Caco-2 (cell line): ENCODE data around the gene TTC33. TPM values are rescaled to one million over a fixed set of nuclear protein-coding genes. Genes with fewer than 3 reads are reported as not detected.

Experiments used
- BruUV-seq: library from RNA; stranded (reverse); fragments of 400-500 nt; replicated peaks from 2 replicates; lab custom pipeline; 2021; lab: Mats Ljungman, UMichigan
- CTCF ChIA-PET: fragments of 300-600 bp; sonication (Branson Sonifier 250); formaldehyde crosslinking; loops from one replicate; lab custom pipeline; 2022; ENCODE audit warnings: antibody characterized with exemption; lab: Charles Lee
- POLR2A ChIA-PET: fragments of 300-600 bp; sonication (Branson Sonifier 250); formaldehyde crosslinking; loops from one replicate; lab custom pipeline; 2022; ENCODE audit warnings: antibody characterized with exemption; lab: Charles Lee
- DNase-seq, 2 experiments: peaks; one replicate each; pipeline versions ENCODE4 v3.0.0 to v3.0.0-alpha.2; 2020 to 2022
- H3K27me3 ChIP-seq: replicated peaks from 2 replicates; pipeline ENCODE4 v1.6.0; 2011; ENCODE audit warnings: low read length; ENCODE audit not compliant: control insufficient read depth, insufficient read depth
- H3K36me3 ChIP-seq: 2 replicates; pipeline ENCODE4 v1.5.1; 2011; ENCODE audit warnings: low read length; ENCODE audit not compliant: control insufficient read depth, insufficient read depth
- H3K4me1 ChIP-seq: fragments of 250-450 bp; sonication (Bioruptor Pico); 2 replicates; pipeline ENCODE4 v1.5.1; 2020; ENCODE audit warnings: mild to moderate bottlenecking
- H3K4me3 ChIP-seq: 2 replicates; pipeline ENCODE4 v1.5.1; 2011; ENCODE audit warnings: low read depth, mild to moderate bottlenecking, control low read depth, low read length
- H3K9me3 ChIP-seq: fragments of 250-450 bp; sonication (Bioruptor Pico); 2 replicates; pipeline ENCODE4 v1.5.1; 2020; ENCODE audit warnings: mild to moderate bottlenecking, moderate library complexity
- H3K27ac Mint-ChIP-seq: one replicate; pipeline ENCODE4 v1.8.0; 2022; ENCODE audit warnings: mixed read lengths; ENCODE audit not compliant: unreplicated experiment
- H3K27me3 Mint-ChIP-seq: one replicate; pipeline ENCODE4 v1.8.0; 2022; ENCODE audit warnings: mixed read lengths; ENCODE audit not compliant: insufficient read depth, unreplicated experiment
- H3K36me3 Mint-ChIP-seq: one replicate; pipeline ENCODE4 v1.8.0; 2022; ENCODE audit warnings: mild to moderate bottlenecking, mixed read lengths; ENCODE audit not compliant: insufficient read depth, unreplicated experiment
- H3K4me1 Mint-ChIP-seq: one replicate; pipeline ENCODE4 v1.8.0; 2022; ENCODE audit warnings: low read depth, mixed read lengths; ENCODE audit not compliant: unreplicated experiment
- H3K4me3 Mint-ChIP-seq: one replicate; pipeline ENCODE4 v1.8.0; 2022; ENCODE audit warnings: mild to moderate bottlenecking, moderate library complexity, mixed read lengths; ENCODE audit not compliant: unreplicated experiment
- H3K9me3 Mint-ChIP-seq: one replicate; pipeline ENCODE4 v1.8.0; 2022; ENCODE audit warnings: mixed read lengths; ENCODE audit not compliant: unreplicated experiment
- CTCF ChIP-seq, 2 experiments: fragments of 200-600 bp in 1 of 2; IDR thresholded peaks; 1 replicate in 1 of 2; 2 replicates in 1 of 2; pipeline versions ENCODE4 v1.5.1 to v1.8.0; 2011 to 2022; ENCODE audit warnings: antibody characterized with exemption in 1 of 2, control low read depth in 1 of 2, inconsistent platforms in 1 of 2, low read depth in 1 of 2, low read length in 1 of 2, mild to moderate bottlenecking in 1 of 2, moderate library complexity in 1 of 2; ENCODE audit not compliant: insufficient read depth in 1 of 2, severe bottlenecking in 1 of 2, unreplicated experiment in 1 of 2
- intact Hi-C: fragments of 100-400 bp; cut with micrococcal nuclease; formaldehyde crosslinking; loops from one replicate; pipeline ENCODE4 v1.10.0; 2022; ENCODE audit not compliant: unreplicated experiment
- total RNA-seq: library from RNA; stranded (reverse); gene quantifications from 2 replicates; pipeline ENCODE4 v1.2.3, GENCODE V29; 2022

The TTC33 gene
- total RNA-seq, 1 experiment from 2014 or later = 8.6 TPM

- H3K27me3 Mint-ChIP-seq = no peaks in the 10 kb centered on the region
- BruUV-seq = no TSS peak
- H3K27ac Mint-ChIP-seq = no peak overlapping the region
- Histone ChIP-seq H3K27me3 (no peaks in the 10 kb centered on the region), H3K4me1 (0 out of 2 replicates have a peak, but pooled peaks cover 7% of the 10 kb centered on the region), H3K36me3 (no peaks in the 10 kb centered on the region), H3K9me3 (no peaks in the 10 kb centered on the region), H3K4me3 (no peak overlapping the region)
- H3K4me3 Mint-ChIP-seq = no peak overlapping the region
- ChIA-PET POLR2A (no interaction called here), CTCF (no interaction called here)
- intact Hi-C loops = no loop called here
- no peaks in the 10 kb centered on the region for H3K36me3 Mint-ChIP-seq
- peaks cover 8% of the 10 kb centered on the region for H3K4me1 Mint-ChIP-seq
- no peak for TF ChIP-seq CTCF (IDR thresholded peaks at IDR 0.05; ENCODE audit: insufficient read depth in 1 of 2, low read depth in 1 of 2, low read length in 1 of 2, severe bottlenecking in 1 of 2, unreplicated experiment in 1 of 2)
- H3K9me3 Mint-ChIP-seq = no peaks in the 10 kb centered on the region
- no peak for DNase-seq
Measured at GRCh38 chr5:40554054-40554453, 201.7 kb downstream of the TTC33 start.

DNA sequence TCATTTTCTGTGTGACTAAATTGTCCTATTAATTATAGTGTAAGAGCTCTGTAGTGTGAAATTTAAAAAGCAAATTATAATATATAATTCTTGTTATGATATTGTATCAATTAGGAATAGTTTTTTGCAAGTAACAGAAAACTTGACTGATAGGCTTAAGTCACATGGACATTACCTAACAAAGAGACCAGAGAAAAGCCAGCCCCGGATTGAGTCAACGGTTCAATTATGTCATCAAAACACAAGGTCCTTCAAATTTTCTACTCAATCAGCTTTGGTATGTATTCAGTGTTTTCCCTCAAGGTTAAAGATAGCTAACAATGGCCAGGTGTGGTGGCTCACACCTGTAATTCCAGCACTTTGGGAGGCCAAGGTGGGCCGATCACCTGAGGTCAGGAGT, 202.8 kb downstream of the TTC33 start:
- Histone ChIP-seq H3K27me3 (no peaks in the 10 kb centered on the region), H3K4me3 (no peak overlapping the region), H3K36me3 (no peaks in the 10 kb centered on the region), H3K9me3 (no peaks in the 10 kb centered on the region), H3K4me1 (peaks cover 15% of the 10 kb centered on the region)
- ChIA-PET CTCF (no interaction called here), POLR2A (no interaction called here)
- DNase-seq = no peak
- Mint-ChIP-seq H3K36me3 (no peaks in the 10 kb centered on the region), H3K9me3 (no peaks in the 10 kb centered on the region), H3K27me3 (no peaks in the 10 kb centered on the region), H3K4me3 (no peak overlapping the region), H3K27ac (no peak overlapping the region), H3K4me1 (peaks cover 8% of the 10 kb centered on the region)
- intact Hi-C loops = no loop called here
- no TSS peak for BruUV-seq
- TF ChIP-seq CTCF (IDR thresholded peaks at IDR 0.05; ENCODE audit: insufficient read depth in 1 of 2, low read depth in 1 of 2, low read length in 1 of 2, severe bottlenecking in 1 of 2, unreplicated experiment in 1 of 2) = no peak

DNA sequence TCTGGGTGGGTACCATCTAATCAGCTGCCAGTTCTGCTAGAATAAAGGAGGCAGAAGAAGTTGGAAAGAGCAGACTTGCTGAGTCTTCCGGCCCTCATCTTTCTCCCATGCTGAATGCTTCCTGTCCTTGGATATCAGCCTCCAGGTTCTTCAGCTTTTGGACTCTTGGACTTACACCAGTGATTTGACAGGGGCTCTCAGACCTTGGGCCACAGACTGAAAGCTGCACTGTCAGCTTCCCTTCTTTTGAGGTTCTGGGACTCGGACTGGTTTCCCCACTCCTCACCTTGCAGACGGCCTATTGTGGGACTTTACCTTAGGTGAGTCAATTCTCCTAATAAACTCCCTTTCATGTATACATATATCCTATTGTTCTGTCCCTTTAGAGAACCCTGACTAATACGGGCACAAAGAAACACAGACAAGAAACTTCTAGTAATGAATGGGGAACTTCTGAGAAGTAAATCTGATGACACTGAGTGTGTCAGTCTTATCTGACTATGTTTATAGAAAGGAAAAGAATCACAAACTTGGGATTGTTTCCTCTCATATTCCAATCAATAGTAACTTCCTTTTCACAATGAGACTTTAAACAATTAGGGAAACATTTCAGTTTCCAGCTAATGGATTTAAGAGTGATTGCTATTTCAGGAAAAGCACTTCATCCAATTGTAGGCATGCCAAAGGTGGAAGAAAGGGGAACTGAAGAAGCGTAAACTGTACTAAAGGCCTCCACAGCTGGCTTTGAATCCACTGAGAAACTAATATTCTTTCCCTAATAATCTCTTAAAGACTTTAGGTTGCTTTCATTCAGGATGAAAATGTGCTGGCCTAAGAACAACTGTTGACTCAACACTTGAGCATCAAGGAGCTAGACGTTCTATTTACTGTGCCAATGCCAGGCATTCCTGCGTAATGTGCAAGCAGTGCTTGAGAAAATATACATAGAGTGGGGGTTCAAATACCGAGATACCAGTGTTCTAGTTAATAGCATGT, 204.0 kb downstream of the TTC33 start:
- peaks cover 8% of the 10 kb centered on the region for H3K4me1 Mint-ChIP-seq
- Histone ChIP-seq H3K9me3 (no peaks in the 10 kb centered on the region), H3K27me3 (no peaks in the 10 kb centered on the region), H3K4me1 (peaks cover 21% of the 10 kb centered on the region), H3K4me3 (no peak overlapping the region), H3K36me3 (no peaks in the 10 kb centered on the region)
- BruUV-seq = no TSS peak
- no peak overlapping the region for H3K27ac Mint-ChIP-seq
- H3K36me3 Mint-ChIP-seq = no peaks in the 10 kb centered on the region
- H3K9me3 Mint-ChIP-seq = no peaks in the 10 kb centered on the region
- TF ChIP-seq CTCF (IDR thresholded peaks at IDR 0.05; ENCODE audit: insufficient read depth in 1 of 2, low read depth in 1 of 2, low read length in 1 of 2, severe bottlenecking in 1 of 2, unreplicated experiment in 1 of 2) = no peak
- no peak for DNase-seq
- intact Hi-C loops = no loop called here
- H3K4me3 Mint-ChIP-seq = no peak overlapping the region
- ChIA-PET POLR2A (no interaction called here), CTCF (no interaction called here)
- no peaks in the 10 kb centered on the region for H3K27me3 Mint-ChIP-seq
